DMS53 treated with DMSO at 0.1 percent for 48 hours (cell line): ENCODE measurements around the gene APOBEC2.

Experiments
- DNase-seq: peaks from one replicate; lab custom pipeline; 2025; ENCODE audit not compliant: unreplicated experiment; lab: John Stamatoyannopoulos, UW

APOBEC2 gene

DNA sequence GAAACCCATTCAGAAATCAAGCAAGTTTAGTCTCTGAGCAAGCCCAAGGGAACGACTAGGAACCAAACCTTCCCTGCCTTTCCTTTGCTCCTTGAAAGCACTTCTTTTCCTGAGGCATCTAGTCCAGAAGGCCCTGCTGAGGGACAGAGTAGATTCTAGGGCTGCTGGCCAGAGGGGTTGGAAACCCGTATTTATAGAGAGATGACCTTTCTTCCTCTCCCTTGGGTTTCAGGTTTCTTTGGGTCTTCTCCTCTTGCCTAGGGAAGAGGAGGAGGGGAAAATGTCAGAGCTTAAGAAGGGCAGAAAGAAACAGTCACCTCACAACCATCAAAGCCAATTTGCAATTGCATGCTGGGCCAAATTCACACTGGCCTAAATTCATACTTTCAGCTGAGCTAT lies 5.8 kb downstream of the APOBEC2 start:
- no peak for DNase-seq

DNA sequence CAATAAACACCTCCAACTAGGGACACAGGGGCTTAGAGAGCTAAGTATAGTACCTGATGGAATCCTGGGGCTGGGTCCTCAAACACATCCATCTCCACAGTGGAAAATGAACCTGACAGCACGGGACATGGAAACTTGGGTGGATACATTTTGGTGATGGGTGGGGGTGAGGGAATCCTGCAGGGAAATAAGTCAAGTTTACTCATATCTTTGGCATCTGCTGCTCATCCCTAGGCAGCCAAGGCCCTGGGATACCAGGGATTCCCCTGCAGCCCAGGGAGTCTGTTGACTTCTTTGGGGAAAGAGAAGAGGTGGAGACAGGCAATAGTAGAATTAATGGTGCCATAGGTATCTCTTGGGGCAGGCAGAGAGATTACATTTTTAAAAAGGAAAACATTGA lies 6.6 kb downstream of the APOBEC2 start:
- DNase-seq = no peak

DNA sequence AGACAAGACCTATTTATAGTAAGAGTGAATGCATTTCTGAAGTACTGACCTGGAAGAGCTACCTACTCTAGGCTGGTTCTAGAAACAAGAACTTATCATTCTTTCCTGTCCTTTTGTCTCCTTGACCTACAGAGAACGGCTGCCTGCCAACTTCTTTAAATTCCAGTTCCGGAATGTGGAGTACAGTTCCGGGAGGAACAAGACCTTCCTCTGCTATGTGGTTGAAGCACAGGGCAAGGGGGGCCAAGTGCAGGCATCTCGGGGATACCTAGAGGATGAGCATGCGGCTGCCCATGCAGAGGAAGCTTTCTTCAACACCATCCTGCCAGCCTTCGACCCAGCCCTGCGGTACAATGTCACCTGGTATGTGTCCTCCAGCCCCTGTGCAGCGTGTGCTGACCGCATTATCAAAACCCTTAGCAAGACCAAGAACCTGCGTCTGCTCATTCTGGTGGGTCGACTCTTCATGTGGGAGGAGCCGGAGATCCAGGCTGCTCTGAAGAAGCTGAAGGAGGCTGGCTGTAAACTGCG lies 8.3 kb downstream of the APOBEC2 start:
- no peak for DNase-seq

DNA sequence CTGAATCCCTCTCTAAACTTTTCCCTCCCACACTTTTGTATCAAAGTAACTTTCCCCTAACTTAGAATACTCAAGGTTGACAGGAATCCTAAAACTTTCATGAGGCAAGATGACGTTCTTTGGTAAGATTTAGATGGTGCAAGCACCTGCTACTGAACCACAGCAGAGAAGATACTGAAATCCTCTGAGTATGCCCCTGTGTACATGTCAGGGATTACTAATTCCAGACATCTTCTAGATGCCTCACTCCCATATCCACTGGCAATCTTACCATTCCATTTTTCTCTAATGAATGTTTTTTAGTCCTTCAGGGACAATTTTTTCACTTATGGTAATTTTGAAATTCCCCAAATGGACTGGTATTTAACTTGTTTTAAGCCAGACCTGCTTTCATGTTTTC lies 9.1 kb downstream of the APOBEC2 start:
- no peak for DNase-seq

DNA sequence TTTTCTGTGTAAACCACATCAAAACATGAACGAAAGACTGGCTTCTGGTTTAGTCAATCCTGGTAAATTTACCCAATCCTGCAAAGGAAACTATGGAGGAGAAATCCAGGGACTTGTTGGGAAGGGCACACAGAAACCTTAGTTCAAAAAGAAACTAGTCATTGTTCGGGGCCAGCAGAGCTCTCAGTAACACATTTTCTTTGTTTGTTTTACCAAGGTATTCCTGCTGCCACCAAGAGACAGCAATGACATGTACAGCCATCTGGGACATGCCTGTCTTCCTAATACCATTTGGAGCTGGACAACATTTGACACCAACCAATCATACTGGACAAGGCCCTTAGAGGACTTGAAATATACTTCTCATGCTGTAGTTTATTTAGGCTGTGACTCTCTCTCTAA lies 10.9 kb downstream of the APOBEC2 start:
- no peak for DNase-seq

DNA sequence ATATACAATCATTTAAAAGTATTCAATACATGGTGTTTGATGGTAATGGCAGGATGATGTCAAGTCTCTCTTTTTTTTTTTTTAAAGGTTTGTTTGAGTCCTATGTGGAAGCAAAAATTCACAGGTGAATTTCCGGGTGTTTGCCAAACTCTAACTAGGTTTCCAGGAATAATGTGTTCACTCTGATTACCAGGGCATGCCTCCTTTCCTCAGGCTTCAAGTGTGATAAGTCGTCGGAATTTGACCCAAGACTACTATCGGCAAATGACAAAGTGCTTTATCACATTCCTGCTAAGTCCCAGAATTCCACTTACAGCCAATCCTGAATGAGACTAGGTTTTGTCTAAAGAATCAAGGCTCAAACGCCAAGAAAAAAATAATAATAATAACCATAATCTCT lies 11.8 kb downstream of the APOBEC2 start:
- DNase-seq = no peak

DNA sequence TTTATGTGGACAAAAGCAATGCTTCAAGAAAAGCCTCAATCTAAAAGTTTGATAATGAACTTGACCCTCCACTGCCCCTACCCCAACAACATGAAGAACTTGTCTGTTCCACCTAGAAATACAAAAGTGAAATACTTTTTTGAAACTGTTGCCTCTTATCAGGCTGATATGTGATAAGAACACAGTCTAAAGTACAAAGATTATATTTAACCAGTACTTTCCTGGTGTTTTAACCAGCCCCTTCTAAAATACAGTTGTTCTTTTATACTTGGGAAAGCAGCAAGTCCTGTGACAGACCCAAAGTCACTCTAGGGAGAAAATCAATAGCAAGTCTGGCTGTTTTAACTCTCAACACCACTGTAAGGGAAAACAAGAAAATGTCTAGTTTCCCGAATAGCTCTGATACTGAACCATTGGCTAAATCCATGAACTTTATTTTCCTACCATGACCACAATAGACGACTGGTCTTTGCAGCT lies 12.6 kb downstream of the APOBEC2 start:
- no peak for DNase-seq

DNA sequence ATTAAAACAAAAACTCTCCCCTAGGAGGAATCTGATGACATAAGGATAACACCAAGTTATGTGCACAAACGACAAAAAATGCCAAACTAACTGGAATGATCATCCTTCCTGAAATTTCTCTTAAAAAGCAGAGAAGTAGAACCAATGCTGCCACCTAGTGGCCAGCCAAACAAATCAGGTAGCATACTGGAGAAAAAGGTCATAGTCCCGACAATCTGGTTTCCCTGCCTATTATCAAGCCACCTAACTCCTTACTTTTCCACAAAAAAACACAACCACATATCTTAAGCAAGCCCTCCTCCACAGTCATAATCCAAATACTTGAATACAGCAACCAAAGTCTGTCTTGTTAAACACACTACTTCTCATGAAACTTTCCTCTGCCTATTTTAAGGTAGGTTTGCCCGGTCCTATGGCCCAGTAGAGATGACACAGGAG lies 13.9 kb downstream of the APOBEC2 start:
- peak; percentile 72 for DNase-seq

DNA sequence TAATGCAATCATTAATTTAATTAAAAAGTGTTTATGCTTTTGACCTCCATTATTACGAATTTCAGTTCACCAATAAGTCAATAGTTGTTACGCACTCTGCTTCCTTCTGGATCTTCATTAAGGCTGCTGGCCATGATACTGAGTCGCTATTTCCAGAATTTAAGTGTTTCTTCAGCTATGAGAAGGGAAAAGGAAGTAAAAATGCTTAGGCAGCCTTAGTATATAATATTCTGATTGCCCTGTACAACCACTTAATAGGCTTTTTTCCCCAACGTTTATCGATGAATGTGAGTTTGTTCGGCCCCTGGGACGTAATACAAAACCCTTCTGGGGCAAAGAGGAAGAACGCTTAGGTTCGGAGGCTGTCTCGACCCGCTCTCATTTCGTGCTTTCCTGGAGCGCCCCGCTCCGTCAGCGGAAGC lies 18.5 kb downstream of the APOBEC2 start:
- DNase-seq = peak; percentile 76

DNA sequence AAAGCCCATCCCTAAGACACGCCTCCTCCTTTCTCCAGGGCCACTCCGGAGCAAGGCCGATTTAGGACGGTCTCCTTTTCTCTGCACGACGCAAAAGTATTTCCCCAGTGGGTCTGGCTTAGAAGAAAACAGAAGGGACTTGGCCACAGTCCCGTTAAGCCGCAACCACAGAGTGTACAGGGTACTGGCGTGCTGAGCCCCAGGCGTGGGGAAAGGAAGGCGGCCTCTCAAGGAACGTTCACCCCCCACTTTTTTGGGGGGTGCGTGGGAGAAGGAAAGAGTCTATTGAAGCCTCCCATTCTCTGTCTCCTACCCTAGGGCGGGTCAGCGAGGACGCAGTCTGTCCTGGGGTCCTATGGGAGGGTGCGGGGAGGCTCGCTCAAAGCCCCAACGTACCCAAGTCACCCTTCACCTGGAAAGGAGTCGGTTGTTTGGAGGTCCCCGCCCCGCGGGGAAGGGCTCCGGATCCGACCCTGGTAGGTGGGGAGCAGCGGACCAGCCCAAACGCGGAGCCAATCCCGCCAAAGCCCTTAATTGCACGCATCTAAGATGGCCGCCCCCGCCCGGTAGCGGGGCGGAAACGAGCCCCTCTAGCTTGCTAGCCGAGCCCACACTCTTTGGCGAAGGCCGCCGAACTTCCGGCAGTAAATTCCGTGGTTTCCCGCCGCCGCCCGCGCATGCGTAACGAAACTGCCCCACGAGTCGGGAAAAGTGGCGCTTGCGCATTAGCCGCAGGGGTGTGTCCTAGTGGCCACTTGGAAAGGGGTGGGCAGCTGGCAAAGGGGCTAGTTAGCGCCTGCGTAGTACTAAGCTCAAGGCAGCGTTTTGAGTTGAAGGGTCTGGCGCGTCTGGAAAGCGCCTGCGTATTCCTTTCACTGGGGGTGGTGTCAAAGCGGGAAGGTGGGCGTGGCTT lies 19.2 kb downstream of the APOBEC2 start, which contains the start of gene OARD1:
Gene OARD1 (minus strand): TSS at position 434 of the 913 bp plus-strand sequence. CDS start 722 bp downstream, outside the sequence.
- DNase-seq = peak; percentile 98

DNA sequence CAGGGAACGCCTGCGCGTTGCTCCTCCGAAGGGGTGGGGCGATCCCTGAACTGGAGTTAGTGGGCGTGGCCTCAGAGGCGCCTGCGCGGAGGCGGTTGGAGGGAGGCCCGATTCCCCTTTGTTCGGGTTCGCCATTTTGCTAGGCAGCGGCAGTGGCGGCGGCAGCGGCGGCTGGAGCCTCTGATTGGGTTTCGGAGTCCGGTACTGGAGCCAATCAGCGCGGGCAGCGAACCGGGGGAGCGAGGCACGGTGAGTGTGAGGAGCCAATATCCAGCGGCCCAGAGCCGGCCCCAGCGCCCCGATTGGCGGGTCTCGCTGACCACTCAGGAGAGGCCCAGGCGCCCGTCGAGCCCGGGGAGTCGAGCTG lies 19.8 kb downstream of the APOBEC2 start, which contains the start of gene NFYA:
Gene NFYA (plus strand): TSS at position 139 of the 367 bp plus-strand sequence. CDS start 6,116 bp downstream, outside the sequence.
- no peak for DNase-seq

DNA sequence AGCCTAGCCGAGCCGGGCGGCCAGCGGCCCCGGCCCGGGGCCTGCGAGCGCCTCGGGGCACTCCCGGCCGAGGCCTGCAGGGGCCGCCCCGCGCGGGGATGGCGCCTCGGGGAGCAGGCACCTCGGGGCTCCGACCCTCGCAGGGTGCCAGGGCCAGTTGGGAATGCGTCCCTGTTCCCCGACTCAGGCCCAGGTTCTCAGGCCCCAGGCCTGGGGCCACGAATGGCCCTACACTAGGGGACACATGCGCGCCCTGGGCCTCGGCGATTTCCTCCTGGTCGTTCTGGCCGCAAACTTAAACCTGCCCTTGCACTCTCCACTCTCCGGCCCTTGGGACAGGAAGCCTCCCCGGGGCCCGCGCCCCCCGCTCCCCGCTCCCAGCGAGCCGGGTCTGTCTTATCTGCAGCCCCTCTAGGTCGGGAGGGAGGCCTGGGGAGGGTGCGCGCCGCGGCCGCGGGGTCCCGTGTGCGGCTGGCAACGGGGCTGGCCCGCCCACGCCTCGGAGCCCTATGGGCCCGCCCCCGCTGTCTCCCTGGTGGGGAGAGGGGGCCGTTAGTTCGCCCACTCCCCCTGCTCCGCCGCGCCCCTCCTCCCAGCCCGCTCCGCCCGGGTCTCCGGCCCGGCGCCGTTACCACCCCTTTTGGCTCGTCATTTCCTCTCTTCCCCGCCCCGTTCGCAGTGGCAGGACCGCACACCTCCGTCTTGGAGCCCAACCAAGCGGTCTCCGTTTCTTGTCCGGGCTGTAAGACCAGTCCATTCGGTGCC lies 20.4 kb downstream of the APOBEC2 start:
- peak; percentile 68 for DNase-seq

DNA sequence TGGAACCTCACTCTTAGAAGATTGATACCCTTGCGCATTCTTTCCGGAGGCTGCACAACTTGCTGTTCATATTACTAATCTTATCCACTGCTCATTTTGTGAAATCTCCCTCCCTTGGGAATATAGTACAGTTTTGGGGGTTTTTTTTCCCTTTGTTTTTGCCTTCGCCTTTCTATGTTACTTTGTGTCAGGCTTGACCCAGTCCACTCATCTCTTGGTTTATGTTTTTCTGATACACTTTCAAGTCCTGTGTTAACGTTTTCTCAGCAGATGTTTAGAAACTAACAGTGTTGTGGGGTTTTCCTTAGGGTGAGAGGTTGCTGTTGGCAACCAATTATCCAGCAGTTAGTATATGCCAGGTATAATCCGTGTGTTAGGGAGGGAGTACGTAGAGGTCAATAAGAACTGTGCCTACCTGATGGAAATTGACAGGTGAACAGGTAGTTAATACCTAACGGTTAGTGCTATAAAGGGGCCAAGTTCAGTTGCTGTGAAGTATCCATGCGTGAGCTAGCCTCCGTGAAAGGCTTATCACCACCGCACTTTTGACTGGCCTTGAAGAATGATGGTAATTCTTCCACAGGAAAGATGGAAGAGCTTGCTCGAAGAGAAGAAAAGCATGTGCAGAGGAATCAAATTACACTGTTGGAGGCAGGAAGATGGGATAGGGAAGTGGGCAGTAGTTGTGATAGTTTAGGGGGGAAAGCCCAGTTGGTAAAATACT lies 21.1 kb downstream of the APOBEC2 start:
- peak; percentile 9 for DNase-seq

DNA sequence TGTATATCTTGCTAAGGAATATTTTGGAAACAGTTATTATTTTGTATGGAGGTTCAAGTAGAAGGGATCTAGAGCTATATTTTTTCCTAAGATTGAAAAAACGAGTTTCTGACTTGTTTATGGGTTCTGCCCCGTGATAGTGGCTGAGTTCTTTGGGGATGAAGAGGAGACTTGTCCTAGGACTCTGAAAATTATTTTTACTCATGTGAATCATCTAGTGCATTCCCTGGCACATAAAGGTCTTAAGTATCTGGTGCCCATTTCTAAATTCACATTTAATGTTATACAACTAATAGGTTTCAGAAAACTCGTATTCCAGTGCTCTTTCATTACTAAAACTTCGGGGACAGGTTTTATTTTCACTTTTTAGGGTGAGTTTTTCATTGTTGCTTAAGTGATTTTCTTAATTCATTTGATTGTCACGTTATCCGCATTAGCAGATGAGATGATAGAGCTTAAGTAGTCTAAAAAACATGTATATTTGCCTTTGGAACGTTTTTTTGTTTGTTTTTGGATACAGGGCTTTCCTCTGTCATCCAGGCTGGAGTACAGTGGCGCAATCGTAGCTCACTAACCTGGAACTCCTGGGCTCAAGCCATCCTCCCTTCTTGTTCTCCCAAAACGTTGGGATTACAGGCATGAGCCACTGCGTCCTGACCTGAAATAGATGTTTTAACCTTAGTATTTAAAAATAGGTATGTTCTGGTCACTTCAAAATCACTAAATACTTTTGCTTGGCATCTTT lies 21.9 kb downstream of the APOBEC2 start:
- no peak for DNase-seq

DNA sequence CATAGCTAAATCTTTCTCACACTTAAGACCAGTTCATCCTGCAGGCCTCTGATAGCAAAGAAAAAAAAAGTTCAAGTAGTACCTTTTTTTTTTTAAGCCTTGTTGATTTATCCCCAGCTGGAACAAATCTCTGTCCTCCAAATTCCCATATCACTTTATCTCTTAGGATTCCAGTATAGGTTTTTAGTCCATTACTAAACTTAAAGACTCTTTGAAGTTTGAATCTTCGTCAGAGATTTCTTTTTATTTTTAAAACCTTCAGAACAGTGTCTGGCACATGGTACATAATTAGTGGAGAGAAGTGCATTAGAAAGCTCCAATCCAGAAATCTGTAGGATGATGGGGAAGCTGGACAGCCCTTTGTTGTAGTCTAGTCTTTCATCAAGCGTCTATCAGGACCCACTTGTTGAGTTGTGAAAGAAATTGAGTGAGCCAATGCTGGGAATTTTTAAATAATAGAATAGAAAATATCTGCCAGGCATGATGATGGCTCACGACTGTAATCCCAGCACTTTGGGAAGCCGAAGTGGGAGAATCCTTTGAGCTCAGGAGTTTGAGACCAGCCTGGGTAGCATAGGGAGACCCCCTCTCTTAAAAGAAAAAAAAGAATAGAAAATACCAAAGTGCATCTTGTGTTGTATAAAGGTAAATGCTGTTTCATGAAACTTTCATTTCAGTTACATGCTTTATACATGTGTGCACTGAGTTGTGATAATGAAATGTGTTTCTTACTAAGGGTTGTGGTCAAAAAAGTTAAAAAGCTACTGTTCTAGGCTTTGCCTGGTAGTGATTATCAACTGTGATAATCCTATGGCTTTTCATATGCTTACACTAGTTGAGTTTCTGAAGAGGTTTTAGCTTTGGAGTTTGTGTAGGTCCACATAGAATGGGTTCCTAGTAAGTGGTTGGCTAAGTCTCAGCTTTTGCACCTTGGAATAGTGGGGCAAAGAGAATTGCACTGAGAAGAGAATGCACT lies 22.9 kb downstream of the APOBEC2 start:
- no peak for DNase-seq

DNA sequence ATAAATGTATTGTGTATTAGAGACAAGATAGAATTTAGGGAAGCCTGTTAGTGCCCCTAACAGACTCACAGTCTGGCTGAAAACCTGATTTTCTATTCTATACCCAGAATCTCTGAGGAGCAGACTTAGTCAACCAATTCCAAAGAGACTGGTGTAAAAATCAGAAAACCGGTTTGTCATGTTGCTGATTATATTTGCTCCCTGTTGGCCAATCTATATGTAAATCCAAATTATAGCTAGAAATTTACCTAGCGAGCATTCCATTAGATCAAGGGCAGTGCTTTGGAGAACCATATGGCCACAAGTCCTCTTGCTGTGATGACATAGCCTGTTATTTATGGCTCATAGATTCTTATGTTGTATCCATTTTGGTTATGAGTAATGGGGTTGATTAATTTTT lies 24.5 kb downstream of the APOBEC2 start:
- DNase-seq = no peak

DNA sequence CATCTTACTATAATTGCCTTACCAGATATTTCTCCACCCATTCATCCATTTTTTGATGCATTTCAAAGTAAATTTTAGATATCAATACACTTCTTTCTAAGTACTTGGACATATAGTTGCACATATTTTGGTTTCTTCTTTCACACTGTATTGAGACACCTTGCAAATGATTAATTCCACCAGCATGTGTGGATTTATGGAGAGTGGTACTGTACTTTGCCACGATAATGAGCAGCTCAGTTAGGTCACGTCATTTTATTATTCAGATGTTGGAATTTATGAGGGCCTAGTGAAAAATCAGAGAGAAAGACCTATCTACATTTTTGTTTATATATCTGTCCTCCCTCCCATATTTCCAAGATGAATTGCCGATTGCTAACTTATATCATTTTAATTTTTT lies 25.1 kb downstream of the APOBEC2 start:
- no peak for DNase-seq

DNA sequence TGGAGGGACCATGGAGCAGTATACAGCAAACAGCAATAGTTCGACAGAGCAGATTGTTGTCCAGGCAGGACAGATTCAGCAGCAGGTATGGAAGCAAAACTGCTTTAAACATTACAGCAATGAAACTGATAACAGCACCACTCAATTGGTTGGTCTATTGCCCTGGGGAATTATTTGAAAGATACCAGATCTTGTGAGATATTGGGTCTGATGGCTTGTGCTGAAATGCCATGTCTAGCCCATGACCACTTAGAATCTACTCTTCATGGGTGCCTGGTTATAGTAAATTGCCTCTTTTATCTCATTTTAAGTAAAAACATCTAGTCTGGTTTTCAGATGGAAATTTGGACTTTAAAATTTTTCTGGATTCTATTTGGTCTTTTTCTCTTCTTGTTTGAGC lies 26.1 kb downstream of the APOBEC2 start:
- no peak for DNase-seq

DNA sequence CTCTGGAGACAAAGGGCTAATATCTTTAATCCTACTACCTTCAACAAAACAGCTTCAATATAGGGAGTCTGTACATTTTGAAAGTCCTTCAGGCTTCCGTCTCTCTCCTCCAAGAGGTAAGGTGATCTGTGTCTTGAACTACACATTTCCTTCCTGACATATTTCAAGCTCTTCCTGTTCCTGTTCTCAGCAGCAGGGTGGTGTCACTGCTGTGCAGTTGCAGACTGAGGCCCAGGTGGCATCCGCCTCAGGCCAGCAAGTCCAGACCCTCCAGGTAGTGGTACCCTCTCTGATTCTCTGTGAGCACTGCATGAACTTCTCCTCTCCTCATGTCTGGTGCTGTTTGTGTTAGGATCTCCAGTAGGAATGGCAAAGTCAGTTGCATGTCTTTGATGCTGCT lies 27.6 kb downstream of the APOBEC2 start:
- DNase-seq = no peak
